HG03558 (cell line): ENCODE data around the gene PCED1B.

Source experiments
- ATAC-seq: cut with Tn5 transposase; IDR thresholded peaks from one replicate; pipeline ENCODE4 v1.9.1; 2021; ENCODE audit warnings: moderate number of reproducible peaks; ENCODE audit not compliant: unreplicated experiment; ENCODE audit errors: extremely low read depth

PCED1B gene

DNA sequence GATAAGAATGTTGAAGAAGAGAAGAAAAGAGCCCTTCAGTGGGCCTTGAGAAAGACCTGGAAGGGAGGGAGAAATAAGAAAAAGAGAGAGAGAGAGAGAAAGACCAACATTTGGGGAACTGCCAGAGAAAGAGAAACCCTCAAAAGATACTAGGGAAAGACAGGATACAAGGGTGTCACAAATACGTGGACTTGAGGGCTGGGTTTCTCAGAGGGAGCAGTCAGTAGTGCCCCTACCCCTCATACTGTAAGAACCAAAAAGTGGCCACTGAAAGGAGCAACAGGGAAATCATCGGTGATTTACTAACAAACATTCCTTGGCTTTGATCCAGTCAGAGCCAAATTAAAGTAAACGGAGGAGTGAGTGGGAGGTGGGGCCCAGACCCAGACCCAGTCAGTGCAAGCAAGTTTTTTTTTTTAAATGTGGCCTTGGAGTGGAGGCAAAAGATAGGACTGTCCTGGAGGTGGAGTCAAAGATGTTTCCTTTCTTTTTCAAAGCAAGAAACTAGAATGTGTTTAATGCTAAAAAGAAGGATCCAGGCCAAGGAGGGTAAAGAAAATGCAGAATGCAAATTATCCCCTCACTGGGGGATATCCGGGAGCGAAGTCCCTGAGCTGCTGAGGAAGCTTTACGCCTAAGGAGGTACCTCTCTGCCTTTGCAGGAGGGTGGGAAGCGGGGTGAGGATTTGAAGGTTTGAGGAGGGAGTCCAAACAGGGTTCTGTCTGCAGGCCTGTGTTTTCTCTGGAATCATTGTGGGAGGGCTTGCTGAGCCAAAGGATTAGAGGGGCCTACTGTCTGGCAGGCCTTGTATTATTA, 143.8 kb downstream of the PCED1B start:
- ATAC-seq, result no peak

DNA sequence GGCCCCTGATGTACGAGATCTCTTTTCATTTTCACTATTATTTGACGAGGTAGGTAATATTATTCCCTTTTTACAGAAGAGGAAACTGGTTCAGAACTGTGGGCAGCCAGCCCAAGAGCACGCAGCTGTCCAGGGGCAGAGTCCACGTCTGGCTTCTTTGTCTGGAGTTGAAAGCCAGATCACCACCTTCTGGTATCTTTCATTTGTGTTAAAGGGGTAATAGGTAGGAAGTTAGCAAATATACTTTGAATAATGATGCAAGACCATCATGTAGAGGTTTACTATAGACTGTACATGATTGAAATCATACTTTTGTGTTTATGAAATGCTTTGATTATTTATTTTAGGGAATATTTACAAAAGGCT, 144.4 kb downstream of the PCED1B start:
- ATAC-seq, result no peak

DNA sequence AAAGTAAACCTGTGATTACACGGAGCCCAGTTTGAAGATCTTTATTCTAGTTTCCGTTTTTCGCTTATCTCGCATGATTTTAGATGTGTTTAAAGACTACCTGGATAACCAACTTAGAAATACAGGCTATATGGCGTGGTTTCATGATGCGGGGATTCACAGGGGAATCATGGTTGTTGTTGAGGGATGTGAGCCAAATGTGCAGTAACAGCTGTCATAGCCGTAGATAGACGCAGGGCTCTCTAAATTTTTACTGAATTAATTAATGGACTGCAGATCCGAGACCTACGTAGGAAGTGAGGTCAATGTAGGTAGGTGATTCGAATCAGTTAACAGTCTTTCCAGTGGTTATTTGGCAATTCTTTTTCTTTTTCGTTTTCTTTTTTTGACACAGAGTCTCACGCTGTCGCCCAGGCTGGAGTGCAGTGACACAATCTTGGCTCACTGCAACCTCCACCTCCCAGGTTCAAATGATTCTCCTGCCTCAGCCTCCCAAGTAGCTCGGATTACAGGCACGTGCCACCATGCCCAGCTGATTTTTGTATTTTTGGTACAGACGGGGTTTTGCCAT, 145.2 kb downstream of the PCED1B start:
- ATAC-seq, result no peak

DNA sequence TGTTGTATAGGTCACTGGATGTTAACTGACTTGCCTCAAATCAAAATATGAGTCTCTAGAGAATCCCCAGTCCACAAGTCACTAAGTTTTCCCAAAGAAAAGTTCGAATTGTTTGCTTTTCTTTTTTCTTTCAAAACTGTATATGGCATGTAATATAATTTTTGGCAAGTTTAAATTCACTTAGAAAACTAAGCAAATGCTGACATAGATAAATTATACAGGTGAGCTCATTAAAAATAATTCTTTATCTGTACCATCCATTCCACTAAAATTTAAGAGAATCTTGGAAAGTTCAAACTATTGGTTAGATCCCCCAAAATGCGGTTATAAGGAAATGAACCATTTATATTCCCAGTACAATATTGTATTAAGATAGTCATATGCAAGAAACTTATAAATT, 145.9 kb downstream of the PCED1B start:
- ATAC-seq, result no peak

DNA sequence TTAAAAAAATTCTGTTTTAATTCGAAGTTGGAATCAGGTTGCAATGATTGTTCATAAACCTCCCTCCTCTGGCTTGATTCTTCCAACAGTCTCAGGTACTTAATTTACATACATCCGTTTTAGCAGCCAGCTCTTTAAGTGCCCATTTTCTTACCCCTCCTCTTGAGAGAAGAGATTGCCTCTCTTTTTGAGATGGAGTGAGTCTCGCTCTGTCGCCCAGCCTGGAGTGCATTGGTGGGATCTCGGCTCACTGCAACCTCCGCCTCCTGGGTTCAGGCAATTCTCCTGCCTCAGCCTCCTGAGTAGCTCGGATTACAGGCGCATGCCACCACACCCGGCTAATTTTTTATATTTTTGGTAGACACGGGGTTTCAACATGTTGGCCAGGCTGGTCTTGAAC, 146.8 kb downstream of the PCED1B start:
- ATAC-seq, result no peak

DNA sequence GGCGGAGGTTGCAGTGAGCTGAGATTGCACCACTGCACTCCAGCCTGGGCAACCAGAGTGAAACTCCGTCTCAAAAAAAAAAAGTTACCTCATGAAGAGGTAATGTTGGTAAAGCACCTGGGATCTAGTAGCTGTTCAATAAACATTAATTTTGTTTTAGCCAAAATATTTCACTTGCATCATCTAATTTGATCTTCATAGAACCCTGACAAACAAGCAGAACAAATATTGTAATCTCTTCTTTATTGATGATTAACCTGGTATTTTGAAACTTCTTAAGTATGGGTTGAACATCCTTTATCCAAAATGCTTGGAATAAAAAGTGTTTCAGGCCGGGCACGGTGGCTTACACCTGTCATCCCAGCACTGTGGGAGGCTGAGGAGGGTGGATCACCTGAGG, 149.4 kb downstream of the PCED1B start:
- ATAC-seq, result no peak

DNA sequence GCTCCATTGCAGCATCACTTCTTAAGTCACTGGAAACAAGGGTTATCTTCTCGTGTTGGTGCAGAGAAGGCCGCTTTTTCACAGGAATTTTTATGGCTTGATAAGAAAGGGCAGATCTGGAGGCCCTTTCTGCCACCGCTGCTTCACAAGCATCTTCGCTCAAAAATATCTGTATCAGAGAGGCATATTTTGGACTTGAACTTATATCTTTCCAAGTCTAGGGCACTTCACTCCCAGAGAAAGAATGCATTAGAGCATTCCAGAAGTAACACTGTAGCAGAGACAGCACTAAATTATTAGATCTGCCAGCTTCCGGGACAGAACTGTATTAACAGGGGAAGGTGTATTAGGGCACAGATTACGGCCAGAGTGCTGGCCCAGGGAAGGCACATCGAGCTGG, 152.0 kb downstream of the PCED1B start:
- no peak for ATAC-seq

DNA sequence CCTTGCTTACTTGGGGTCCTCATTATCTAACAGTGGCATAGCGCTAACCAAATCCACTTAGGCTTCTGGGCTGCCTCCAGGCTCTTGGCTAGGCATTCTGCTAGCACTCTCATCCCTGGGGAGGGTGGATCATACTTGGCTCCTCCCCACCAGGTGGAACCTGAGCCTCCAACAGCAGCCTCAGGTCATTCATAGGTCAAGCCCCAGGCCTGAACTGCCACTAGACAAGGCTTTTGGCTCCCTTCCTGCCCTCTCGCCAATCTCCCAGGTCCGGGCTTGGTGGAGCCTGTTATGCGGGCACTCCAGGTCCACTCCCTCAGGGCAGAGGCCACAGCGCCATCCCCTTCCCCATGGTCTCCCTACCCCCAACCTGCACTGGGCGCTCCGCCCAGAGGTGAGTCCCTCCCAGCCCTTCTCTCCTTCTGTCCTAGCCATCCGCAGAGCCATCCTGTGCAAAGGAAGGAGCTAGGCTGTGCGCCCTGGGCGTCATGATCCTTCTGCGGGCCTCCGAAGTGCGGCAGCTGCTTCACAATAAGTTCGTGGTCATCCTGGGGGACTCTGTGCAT, 155.2 kb downstream of the PCED1B start:
- ATAC-seq, result no peak

DNA sequence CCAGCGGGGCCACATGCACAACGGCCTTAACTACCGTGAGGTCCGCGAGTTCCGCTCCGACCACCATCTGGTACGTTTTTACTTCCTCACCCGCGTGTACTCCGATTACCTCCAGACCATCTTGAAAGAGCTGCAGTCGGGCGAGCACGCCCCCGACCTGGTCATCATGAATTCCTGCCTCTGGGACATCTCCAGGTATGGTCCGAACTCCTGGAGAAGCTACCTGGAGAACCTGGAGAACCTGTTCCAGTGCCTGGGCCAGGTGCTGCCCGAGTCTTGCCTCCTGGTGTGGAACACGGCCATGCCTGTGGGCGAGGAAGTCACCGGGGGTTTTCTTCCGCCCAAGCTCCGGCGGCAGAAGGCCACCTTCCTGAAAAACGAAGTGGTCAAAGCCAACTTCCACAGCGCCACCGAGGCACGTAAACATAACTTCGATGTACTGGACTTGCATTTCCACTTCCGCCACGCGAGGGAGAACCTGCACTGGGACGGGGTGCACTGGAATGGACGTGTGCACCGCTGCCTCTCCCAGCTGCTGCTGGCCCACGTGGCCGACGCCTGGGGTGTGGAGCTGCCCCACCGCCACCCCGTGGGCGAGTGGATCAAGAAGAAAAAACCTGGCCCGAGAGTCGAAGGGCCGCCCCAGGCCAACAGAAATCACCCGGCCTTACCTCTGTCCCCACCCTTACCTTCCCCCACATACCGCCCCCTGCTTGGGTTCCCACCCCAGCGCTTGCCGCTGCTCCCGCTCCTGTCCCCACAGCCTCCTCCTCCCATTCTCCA, 156.0 kb downstream of the PCED1B start:
- ATAC-seq, result no peak

DNA sequence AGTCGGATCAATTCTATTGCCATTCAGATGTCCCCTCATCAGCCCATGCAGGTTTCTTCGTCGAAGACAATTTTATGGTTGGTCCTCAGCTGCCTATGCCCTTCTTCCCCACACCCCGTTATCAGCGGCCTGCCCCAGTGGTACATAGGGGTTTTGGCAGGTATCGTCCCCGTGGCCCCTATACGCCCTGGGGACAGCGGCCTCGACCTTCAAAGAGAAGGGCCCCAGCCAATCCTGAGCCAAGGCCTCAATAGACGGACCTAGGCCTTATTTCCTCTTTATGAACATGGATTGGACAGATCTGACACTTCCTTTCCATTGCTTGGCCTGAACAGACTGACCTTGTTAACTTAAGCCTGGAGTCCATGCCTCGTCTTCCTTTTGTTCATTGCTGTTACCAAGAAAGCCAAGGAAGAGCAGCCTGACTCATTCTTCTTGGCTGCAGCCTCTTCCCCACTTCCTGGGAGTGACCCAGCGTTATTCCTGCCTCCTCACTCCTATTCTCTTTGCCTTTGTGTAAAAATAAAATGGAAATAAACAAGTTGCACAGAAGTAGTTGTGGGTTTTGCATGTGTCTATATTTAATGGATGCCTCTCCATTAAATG, 156.8 kb downstream of the PCED1B start:
- no peak for ATAC-seq

DNA sequence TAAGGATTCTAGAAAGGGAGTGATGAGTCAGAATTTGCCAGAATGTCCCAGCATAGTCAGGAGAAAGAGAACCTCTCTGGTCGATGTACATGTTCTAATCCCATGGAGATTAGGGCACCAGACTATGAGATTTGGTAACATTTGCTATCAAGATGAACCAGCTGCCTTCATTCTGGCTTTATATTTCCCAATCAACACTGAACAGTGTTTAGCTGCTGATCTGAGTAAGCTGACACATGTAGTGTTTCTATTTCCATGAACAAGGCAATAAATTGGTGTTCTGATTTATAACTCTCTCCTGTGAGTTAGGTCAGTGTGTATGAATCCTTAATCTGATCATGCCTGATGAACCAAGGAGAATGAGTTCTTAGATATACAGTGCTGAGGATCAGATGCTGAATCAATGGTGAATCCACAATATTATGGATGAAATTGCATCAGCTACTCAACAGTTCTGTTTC, 158.4 kb downstream of the PCED1B start:
- ATAC-seq, result no peak

DNA sequence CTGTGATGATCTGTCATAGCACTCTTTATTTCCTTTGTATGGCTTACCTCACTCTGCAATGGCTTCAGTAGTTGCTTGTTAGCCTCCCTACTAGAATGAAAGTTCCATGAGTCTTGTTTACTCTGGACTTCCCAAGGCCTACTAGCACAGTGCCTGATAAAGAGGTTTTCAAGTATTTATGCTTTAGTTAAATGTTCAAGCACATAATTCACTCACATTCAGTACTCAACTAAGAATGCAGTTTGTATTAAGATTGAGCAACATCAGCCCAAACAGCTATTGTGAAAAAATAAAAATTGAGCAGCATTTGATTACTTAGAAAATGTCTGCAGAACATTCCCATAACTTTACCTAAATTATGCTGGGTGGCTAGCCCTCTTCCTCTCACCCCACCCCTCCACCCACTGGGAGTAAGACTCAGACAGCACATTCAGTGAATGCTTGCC, 159.3 kb downstream of the PCED1B start:
- no peak for ATAC-seq

DNA sequence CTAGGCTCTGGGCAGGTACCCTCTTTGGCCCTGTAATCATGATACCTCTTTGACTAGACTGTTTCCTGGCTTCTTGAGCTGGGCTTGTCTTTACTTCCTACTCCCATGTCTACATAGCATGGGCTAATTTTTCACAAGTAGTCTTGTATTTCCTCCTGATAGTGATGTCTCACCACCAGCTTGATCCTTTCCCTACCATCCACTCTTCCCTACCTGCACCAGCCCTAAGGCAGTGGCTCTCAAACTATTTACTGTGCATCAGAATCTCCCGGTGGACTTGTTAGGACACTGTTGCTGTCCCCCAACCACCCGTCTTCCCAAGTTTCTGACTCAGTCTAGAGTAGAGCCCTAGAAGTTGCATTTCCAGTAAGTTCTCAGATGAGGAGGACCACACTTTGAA, 163.0 kb downstream of the PCED1B start:
- ATAC-seq, result no peak

DNA sequence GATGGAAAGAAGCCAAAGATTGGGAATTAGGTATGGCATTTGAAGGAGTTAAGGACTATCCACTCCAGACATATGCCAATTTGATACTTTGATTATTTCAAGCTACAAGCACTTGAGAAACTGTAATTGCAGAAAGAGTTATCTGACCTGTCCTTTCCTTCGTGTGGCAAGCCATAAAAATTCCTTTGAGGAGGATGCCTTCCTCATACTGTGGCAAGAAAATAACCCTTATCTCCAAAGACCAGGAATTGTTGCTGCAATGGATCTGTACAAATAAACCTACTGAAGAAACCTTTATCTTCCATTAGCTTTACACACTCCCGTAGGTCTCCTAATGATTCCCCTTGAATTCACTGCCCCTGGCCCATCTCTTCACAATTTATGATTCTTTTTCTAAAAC, 165.4 kb downstream of the PCED1B start:
- ATAC-seq, result no peak

DNA sequence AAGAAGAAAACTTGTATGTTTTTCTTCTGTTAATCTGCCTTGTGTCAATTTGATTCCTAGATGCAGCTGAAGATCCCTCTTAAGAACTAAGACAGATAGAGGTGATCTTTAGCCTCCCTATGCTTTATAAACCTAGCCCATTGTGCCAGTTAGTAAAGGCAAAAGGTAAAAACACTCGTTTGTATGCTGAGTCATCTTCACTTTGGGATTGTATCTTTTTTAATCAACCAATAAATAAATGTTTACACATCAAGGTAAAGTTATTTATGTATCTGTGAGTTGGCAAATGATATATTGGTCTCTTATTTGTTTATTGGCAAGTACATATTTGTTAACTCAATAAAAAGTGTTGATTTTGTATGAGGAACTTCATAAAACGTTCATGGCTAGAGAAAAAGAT, 166.2 kb downstream of the PCED1B start:
- ATAC-seq, result no peak

DNA sequence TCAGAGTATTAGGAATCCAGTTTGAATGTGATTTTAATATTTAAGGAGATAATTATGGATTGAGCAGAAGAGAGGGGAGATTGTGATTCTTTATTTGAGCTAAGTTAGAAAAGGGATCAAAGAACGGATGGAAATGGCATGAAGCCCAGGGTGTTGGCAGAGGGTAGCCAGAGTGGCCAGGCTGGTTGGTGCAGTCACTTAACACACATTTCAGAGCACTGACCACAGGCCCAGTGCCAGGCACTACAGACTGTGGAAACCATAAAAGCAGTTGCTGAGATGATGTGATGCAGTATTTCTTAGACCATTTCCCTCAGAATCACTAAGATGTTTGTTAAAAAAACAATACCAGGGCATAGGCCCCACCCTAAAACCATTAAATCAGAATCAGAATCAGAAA, 168.0 kb downstream of the PCED1B start:
- no peak for ATAC-seq

DNA sequence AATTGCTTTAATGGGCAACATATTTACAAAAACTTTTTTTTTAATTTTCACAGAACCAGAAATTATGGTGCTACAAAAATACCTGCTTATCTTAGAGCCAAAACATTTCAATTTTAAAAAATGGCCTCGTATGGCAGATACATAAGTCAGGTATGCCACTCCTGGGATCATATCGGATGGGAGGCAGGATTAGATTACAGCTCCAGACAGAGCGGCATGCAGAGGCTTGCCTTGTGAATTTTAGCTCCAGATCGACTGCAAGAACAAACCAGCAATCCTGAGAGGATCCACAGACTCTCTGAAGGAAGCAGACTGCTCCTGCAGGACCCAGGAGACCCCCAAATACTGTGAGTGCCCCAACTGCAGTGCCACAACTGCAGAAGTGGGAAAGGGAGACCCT, 169.7 kb downstream of the PCED1B start:
- no peak for ATAC-seq

DNA sequence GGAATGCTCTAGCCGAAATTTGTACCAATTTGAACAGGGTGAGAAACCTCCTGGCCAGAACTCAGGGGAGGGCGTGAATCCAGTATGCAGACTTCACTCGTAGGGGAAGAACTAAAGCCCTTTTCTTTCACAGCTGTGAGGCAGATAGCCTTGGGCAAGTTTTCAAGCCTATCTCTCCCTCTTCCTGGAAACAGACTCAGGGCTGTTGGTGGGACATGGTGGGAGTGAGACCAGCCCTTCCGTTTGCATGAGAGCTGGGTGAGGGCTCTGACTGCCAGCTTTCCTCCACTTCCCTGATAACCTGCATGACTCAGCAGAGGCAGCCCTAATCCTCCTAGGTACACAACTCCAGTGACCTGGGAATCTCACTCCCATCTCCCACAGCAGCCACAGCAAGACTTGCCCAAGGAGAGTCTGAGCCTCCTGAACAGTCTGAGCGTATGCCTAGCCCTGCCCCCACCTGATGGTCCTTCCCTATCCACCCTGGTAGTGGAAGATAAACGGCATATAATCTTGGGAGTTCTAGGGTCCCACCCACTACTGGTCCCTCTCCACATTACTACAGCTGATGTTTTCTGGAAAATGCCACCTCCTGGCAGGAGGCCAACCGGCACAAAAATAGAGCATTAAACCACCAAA, 170.4 kb downstream of the PCED1B start:
- no peak for ATAC-seq

DNA sequence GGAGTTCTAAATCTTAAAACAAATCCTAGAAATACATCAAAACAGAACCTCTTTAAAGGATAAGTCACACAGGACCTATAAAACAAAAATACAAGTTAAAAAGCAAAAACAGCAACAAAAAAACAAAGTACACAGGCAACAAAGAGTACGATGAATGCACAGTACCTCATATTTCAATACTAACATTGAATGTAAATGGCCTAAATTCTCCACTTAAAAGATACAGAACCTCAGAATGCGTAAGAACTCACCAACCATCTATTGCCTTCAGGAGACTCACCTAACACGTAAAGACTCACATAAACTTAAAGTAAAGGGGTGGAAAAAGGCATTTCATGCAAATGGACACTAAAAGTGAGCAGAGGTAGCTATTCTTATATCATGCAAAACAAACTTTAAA, 172.5 kb downstream of the PCED1B start:
- ATAC-seq, result no peak

DNA sequence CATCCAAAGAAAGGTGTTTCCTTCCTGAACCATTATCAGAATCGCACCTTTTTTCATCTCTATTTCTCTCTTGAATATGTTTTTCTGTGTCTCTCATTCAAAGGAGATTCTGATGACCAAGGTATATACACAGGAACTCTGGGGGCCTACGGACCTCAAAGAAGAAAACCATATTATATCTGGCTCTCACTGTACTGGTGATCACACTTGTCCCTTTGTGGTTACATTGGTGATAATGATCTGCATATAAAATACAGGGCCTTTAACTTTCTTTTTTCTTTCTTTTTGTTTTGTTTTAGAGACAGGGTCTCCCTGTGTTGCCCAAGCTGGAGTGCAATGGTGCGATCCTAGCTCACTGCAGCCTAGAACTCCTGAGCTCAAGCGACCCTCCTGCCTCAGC, 185.5 kb downstream of the PCED1B start:
- ATAC-seq, result no peak
